Muscle of back (tissue), 11 donors: Measurements from ENCODE around the gene CFAP92. TPM values are rescaled to one million over a fixed set of nuclear protein-coding genes. Genes with fewer than 3 reads are reported as not detected.
"Not testable (repeated sequence)": the region's sequence is repeated elsewhere in the genome, so short reads cannot be mapped to it uniquely, and the experiment has no call there.

Experiments used
- DNase-seq, 3 donors: peaks; one replicate each; pipeline versions ENCODE4 v3.0.0 to v3.0.0-alpha.2; 2013
- polyA plus RNA-seq, 10 donors: library from polyadenylated mRNA; unstranded; fragments of 120-200 nt; gene quantifications; one replicate each; pipeline ENCODE4 v1.2.1, GENCODE V29; 2013; ENCODE audit not compliant: insufficient read length in 10 of 10

The CFAP92 gene
- polyA plus RNA-seq, 10 donors: 0.42 to 1.5 (median 0.85) TPM

DNA sequence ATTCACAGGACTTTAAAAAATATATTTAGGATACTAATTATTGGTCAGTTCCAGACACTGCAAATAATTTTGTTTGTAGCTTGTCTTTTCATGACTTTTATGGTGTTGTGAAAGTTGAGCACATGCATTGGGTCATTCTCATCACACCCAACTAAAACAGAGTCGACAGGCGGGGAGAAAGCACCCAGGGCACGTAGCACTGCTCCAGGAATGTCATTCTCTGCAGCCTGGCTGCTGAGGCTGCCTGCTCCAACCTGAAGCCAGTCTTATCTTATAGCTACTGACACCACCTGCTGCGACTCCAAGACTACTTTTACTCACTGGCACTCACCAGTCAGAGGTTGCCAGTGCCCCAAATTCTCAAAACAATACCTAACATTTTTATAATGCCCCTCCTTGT, 57.5 kb downstream of the CFAP92 start:
- DNase-seq: no peak

- no peak for DNase-seq
Measured at GRCh38 chr3:128935922-128936321, 58.0 kb downstream of the CFAP92 start.

DNA sequence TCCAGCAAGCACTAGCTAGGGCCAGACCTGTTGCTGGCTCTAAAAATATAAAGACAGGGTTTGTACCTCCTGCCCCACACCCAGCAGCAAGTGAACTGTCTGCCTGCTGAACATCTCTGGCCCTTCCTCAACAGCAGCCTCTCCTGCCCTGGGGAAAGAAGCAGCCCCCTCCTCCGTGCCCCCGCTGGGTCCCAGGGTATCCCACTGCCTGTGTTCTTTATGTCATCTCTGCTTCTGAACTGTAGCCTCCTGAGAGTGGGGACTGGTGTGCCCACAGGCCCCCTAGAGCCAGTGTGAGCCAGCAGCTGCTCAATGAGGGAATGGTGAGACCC, 60.0 kb downstream of the CFAP92 start:
- no peak for DNase-seq

- DNase-seq: no peak
Measured at GRCh38 chr3:128933213-128933921, 60.5 kb downstream of the CFAP92 start.

DNA sequence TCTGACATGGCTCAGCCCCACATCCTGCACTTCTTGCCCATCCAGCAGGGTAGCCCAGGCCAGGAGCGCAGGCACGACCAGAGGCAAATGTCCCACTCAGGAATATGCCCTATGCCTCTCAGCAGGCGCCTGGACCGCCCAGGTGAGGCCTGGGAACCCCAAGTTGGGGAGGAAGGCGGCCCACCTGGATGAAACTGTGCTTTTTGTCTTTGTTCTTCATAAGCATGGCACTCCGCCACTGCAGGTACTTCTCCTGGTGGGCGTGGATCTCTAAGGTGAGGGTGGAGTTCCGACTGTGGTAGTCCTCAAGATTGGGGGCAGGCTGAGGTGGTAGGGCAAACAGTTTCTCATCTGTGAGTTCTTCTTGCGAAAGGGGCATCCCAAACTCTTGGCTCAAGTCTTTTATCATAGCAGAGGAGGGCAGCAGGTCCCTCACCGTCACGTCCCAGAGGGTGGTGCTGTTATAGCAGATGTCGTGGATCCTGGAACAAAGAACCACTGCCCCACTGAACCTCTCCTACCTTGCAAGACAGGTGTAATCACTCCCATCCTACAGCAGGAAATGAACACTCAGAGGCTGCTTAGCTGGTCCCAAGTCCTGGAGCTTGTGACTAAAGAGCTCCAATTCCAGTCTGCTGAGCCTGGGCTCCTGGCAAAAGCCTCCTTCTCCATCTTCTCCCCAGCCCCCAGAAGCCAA, 61.2 kb downstream of the CFAP92 start:
- no peak for DNase-seq

DNA sequence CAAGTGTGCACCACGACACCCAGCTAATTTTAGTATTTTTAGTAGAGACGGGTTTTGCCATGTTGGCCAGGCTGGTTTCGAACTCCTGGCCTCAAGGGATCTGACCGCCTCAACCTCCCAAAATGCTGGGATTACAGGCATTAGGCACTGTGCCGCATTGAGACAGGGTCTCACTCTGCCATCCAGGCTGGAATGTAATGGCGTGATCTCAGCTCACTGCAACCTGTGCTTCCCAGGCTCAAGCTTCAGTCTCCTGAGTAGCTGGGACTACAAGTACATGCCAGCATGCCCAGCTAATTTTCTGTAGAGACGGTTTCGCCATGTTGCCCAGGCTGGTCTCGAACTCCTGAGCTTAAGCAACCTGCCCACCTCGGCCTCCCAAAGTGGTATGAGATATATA, 62.8 kb downstream of the CFAP92 start:
- no peak for DNase-seq

GRCh38 chr3:128929364-128929763, 64.5 kb downstream of the CFAP92 start:
- no peak for DNase-seq

DNA sequence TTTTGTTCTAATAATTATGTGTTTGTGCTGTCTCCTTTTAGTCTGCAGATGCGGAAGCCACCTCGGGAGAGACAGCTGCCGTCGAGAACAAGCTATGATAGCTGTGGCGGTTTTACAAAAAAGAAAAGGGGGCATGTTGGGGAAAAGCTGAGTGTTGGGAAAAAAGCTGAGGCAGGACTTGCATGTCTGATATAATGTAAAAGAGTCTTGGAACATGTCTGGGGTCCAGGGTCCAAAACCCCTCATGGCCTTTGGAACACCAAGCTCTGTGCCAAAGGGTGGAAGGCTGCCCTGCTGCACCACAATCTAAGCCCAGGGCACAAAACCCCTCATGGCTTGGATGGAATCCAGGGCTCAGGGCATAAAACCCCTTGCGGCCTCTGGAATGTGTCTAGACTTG, 69.9 kb downstream of the CFAP92 start:
- not testable (repeated sequence) for DNase-seq

DNA sequence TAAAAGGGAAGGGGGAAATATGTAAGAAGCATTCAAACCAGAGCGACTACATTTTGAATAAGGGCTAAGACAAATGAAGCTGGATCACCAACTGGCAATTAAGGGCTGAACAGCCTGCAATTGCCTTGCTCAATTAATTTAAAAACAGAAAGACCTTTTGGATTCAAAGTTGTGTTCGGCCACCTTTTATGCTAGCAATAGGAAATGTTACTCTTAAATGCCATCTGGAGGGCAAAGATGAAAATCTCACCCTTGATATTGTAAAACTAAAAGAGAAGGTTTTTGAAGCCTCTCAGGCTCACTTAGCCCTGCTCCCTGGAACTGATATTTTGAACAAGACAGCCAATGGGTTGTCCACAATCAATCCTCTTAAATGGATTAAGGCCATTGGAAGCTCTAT, 70.3 kb downstream of the CFAP92 start:
- no peak for DNase-seq

DNA sequence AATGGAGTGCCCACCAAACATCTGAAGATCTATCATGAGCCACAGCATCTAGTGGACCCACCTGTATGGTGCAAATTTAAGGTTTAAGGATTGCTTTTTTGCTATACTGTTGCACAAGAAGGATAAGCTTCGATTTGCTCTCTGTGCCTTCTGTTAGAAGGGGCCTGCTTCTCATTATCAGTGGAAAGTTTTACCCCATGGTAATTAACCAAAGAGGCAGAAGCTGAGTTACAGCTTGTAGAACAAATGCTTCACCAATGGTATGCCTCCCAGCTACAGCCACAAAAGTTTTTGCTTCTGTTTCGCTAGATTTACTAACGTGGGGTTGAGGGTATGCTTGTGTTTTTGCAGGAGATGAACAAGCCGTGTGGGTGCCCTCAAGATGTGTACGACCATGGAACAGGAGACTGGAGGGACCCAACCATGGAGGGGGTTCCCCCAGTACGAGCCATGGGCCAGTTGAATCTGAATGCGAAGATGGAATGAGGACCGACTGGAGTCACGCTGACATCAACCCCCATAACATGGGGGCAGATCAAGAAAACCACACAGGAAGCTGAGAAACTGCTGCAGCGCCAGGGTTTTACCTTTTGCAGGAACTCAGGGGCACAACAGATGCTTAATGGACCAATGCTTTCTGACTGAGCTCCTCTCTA, 70.9 kb downstream of the CFAP92 start:
- DNase-seq: no peak

GRCh38 chr3:128919988-128920387, 73.9 kb downstream of the CFAP92 start:
- no peak for DNase-seq

DNA sequence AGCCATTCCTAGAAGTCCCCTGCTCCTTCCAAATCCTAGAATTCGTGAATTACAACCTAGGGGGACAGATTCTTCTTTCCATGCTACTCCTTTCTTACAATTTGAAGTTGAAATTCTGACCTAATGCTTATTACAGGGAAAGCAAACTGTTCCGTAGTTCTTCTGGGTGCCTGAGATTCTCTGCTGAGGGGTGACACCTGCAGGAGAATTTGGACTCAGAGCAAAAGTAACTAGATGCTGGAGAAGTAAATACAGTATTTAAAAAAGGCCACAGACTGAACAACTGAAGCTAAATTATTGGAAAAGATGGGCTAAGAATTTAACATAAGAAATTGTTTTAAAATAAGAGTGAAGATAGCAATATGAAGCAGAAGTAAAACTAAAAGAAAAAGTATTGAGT, 76.6 kb downstream of the CFAP92 start:
- peak in 1 of 3 donors; percentile 25 for DNase-seq

GRCh38 chr3:128914966-128915645, 78.8 kb downstream of the CFAP92 start:
- DNase-seq: no peak

- DNase-seq: no peak
Measured at GRCh38 chr3:128911911-128912310, 82.0 kb downstream of the CFAP92 start.

- DNase-seq: no peak
Measured at GRCh38 chr3:128910006-128910405, 83.9 kb downstream of the CFAP92 start.

DNA sequence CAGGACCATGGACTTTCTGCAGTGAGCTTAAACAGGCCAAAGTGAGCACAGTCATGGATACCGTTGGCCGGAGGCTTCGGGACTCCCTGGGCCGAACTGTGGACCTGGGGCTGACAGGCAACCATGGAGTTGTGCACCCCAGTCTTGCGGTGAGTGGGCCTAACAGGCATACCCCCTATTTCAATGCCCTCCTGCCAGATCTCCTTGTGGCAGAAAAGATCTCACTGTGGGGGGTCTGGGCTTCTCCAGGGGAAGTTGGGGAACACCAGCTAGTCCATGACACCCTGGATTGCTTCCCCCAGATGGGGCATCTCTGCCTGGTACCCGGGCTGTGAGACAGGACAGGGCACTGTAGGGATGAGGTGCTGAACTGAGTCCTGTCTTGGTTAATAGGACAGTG, 84.9 kb downstream of the CFAP92 start:
- DNase-seq: no peak

GRCh38 chr3:128907706-128908445, 86.0 kb downstream of the CFAP92 start:
- no peak for DNase-seq

DNA sequence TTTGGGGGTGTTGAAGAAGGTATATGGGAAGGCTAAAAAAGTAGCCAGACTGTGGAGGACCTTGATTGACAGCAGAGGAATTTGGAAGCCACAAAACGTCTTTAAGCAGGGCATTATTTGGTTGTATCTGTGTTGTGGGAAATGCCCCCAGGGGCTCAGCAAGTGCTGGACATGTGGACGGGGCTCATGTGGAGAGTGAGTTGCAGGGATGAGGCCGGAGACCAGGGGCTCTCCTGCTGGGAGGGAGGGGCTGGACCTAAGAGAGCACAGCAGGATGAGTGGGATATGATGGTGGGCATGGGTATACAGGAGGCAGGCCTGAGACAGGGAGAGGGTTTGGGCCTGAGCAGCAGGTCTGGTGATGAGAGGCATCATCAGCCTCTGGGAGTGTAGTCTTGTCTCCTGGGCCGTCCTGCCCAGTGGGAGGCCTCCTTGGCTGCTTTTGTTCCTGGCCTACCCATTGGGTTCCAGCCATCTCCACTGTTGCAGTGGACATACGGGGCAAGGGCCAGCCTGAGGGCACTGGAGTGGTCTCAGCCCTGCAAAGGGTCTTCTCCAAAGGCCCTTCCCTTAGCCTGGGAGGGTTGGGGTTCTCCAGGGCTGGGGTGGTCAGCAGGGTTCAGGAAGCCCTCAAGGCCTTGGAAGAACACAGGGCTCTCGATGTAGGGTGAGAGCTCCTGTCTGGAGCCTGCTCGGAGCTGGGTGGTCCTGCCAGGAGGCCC, 86.9 kb downstream of the CFAP92 start:
- DNase-seq: no peak

DNA sequence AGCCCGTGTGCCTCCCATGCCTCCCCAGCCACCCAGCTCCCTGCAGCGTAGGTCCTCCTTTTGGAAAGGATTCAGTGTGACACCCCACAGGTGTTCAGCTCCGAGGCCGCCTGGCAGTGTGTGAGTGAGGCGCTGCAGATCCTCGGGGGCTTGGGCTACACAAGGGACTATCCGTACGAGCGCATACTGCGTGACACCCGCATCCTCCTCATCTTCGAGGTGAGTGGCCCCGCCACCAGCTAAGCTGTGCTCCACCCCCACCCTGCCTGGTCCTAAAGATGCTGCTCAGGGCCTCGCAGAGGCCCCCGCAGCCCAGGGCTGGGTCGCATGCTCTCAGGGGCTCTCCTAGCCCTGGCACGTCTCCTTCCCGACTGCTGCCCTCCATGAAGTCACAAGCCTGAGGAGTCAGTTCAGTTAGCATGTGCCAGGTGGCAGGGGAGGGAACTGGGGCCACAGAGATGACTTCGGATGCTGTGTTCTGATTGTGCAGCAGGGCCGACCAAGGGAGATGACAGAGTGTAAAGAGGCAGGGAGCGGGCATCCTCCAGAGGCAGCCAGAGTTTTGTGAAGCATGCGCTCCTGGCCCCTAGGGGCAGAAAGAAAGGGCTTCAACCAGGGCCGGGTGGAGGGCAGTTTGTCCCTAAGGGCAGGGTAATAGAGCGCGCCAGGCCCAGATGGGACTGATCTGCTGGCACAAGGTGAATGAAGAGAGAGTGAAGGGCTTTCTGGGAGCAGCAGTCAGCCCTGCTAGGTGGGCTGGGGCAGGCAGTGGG, 87.7 kb downstream of the CFAP92 start:
- DNase-seq: no peak

DNA sequence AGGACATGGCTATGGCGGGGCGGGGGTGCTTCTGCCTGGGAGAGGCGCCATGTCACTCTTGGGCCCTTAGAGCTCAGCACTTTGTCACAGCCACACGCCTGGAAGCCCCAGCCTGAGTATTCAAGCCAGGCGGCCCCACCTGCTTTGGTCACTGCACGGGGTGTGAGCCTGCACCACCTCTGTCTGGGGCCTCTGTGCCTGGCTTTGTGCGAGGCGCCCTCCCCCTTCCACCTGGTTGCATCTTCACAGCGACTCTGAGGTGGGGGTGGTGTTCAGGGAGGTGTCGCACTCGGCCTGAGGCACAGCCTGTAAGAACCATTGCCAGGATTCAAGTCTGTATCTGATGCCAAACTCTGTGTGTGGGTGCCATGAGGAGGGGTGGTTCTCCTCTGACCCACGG, 90.4 kb downstream of the CFAP92 start:
- no peak for DNase-seq
